Karpas-422 (cell line): ENCODE data around the gene MVP. TPM values are rescaled to one million over a fixed set of nuclear protein-coding genes. Genes with fewer than 3 reads are reported as not detected.

ENCODE experiments used
- small RNA-seq: library from RNA; depleted of rRNA; stranded (forward); fragments of <200 nt; gene quantifications from one replicate; pipeline ENCODE3, GENCODE V24; 2014
- total RNA-seq: library from RNA; depleted of rRNA; stranded (reverse); fragments of >200 nt; shearing (Covaris generic); gene quantifications from 2 replicates; pipeline ENCODE4 v1.2.3, GENCODE V29; 2014; ENCODE audit warnings: low replicate concordance; rRNA removed

MVP gene
- total RNA-seq, 1 experiment from 2014 or later: 7.8 TPM

Small RNAs within 50 kb of the gene (small RNA-seq; reads per million reads assigned to genes)
- gene AC009133.6: not detected
- not detected for gene AC120114.4

Other genes with a start within 250 kb of the MVP start
- gene SPN, start 157.2 kb upstream of the MVP start, total RNA-seq: 0.63 and 1.0 TPM in 2 replicates
- gene QPRT, start 141.3 kb upstream of the MVP start, total RNA-seq: 39.6 and 45.8 TPM in 2 replicates
- 0.86 and 2.5 TPM in 2 replicates for gene C16orf54, start 74.5 kb upstream of the MVP start, total RNA-seq
- not detected in 2 replicates for gene ZG16, start 42.2 kb upstream of the MVP start, total RNA-seq
- gene KIF22, start 29.7 kb upstream of the MVP start, total RNA-seq: 75.4 and 105 TPM in 2 replicates
- 118 and 320 TPM in 2 replicates for gene MAZ, start 13.9 kb upstream of the MVP start, total RNA-seq
- gene PRRT2, start 8.3 kb upstream of the MVP start, total RNA-seq: 0.87 and 3.5 TPM in 2 replicates
- 25.4 and 69.2 TPM in 2 replicates for gene PAGR1, start 4.3 kb upstream of the MVP start, total RNA-seq
- gene CDIPT, start 42.8 kb downstream of the MVP start, total RNA-seq: 48.1 and 57.4 TPM in 2 replicates
- 0.04 TPM in 1 of 2 replicates, not detected in the other for gene SEZ6L2, start 79.1 kb downstream of the MVP start, total RNA-seq
- 0.19 and 2.2 TPM in 2 replicates for gene ASPHD1, start 80.0 kb downstream of the MVP start, total RNA-seq
- gene KCTD13, start 105.8 kb downstream of the MVP start, total RNA-seq: 14.2 and 52.9 TPM in 2 replicates
- gene TMEM219, start 141.6 kb downstream of the MVP start, total RNA-seq: 120 and 128 TPM in 2 replicates
- gene TAOK2, start 153.4 kb downstream of the MVP start, total RNA-seq: 21.5 and 30.7 TPM in 2 replicates
- 9.6 and 22.1 TPM in 2 replicates for gene HIRIP3, start 175.2 kb downstream of the MVP start, total RNA-seq
- 67.7 and 94.0 TPM in 2 replicates for gene INO80E, start 175.8 kb downstream of the MVP start, total RNA-seq
- gene DOC2A, start 190.6 kb downstream of the MVP start, total RNA-seq: not detected in 2 replicates
- gene C16orf92, start 202.7 kb downstream of the MVP start, total RNA-seq: not detected in 2 replicates
- gene TLCD3B, start 210.8 kb downstream of the MVP start, total RNA-seq: 1.0 TPM in 1 of 2 replicates, not detected in the other
- 1,486 and 1,797 TPM in 2 replicates for gene ALDOA, start 245.3 kb downstream of the MVP start, total RNA-seq